ENCODE data around the gene FLOT1. TPM values are rescaled to one million over a fixed set of nuclear protein-coding genes. Genes with fewer than 3 reads are reported as not detected.
"Not testable (repeated sequence)": the region's sequence is repeated elsewhere in the genome, so short reads cannot be mapped to it uniquely, and the experiment has no call there.

The FLOT1 gene
- total RNA-seq, 1 donor from 2014 or later = 77.6 TPM

GRCh38 chr6:30767158-30767943 is 24.9 kb upstream of the FLOT1 start:
- Mint-ChIP-seq H3K27ac (ENCODE audit: unreplicated experiment) (peak overlapping the region; percentile 71), H3K4me3 (ENCODE audit: unreplicated experiment) (no peak overlapping the region), H3K27me3 (ENCODE audit: low read depth, unreplicated experiment) (no peaks in the 10 kb centered on the region), H3K4me1 (ENCODE audit: low read depth, unreplicated experiment) (peaks cover 56% of the 10 kb centered on the region), H3K36me3 (ENCODE audit: low read depth, unreplicated experiment) (peaks cover 6% of the 10 kb centered on the region), H3K9me3 (ENCODE audit: unreplicated experiment) (no peaks in the 10 kb centered on the region)
- Histone ChIP-seq H3K9ac (ENCODE audit: low read length) (no peak overlapping the region), H3K9me3 (ENCODE audit: insufficient read depth, low read depth, low read length) (no peaks in the 10 kb centered on the region), H3K79me2 (ENCODE audit: insufficient read depth, low read length) (no peaks in the 10 kb centered on the region), H3K27ac (ENCODE audit: low read depth, low read length) (no peak overlapping the region), H3K27me3 (ENCODE audit: insufficient read depth, low read length) (no peaks in the 10 kb centered on the region), H3K4me3 (ENCODE audit: insufficient read depth, low read depth, low read length) (no peak overlapping the region), H3K36me3 (ENCODE audit: insufficient read depth, low read length) (no peaks in the 10 kb centered on the region), H2AFZ (ENCODE audit: low read depth, low read length) (no peak overlapping the region), H4K20me1 (ENCODE audit: insufficient read depth, low read length) (no peaks in the 10 kb centered on the region), H3K4me1 (ENCODE audit: insufficient read depth, low read length) (peaks cover 47% of the 10 kb centered on the region), H3K4me2 (ENCODE audit: low read length) (no peak overlapping the region)
- FAIRE-seq (no peak), DNase-seq (ENCODE audit: low read depth) (no peak)
- no peak for TF ChIP-seq EZH2 (IDR thresholded peaks at IDR 0.05; ENCODE audit: insufficient read depth, low read length)
- no peak for TF ChIP-seq CTCF (IDR thresholded peaks at IDR 0.05; ENCODE audit: insufficient read depth, low read depth, low read length)

- H3K4me3 Mint-ChIP-seq (ENCODE audit: unreplicated experiment) = no peak overlapping the region
- no peak overlapping the region for H2AFZ ChIP-seq (ENCODE audit: low read depth, low read length)
- H3K4me3 ChIP-seq (ENCODE audit: insufficient read depth, low read depth, low read length) = no peak overlapping the region
- peaks cover 6% of the 10 kb centered on the region for H3K36me3 Mint-ChIP-seq (ENCODE audit: low read depth, unreplicated experiment)
- H3K4me1 ChIP-seq (ENCODE audit: insufficient read depth, low read length) = peaks cover 47% of the 10 kb centered on the region
- H3K9ac ChIP-seq (ENCODE audit: low read length) = peak overlapping the region; percentile 1
- H3K9me3 ChIP-seq (ENCODE audit: insufficient read depth, low read depth, low read length) = no peaks in the 10 kb centered on the region
- DNase-seq (ENCODE audit: low read depth) = no peak
- no peaks in the 10 kb centered on the region for H4K20me1 ChIP-seq (ENCODE audit: insufficient read depth, low read length)
- H3K79me2 ChIP-seq (ENCODE audit: insufficient read depth, low read length) = no peaks in the 10 kb centered on the region
- H3K4me1 Mint-ChIP-seq (ENCODE audit: low read depth, unreplicated experiment) = peaks cover 58% of the 10 kb centered on the region
- TF ChIP-seq EZH2 (IDR thresholded peaks at IDR 0.05; ENCODE audit: insufficient read depth, low read length) (no peak), CTCF (IDR thresholded peaks at IDR 0.05; ENCODE audit: insufficient read depth, low read depth, low read length) (no peak)
- H3K36me3 ChIP-seq (ENCODE audit: insufficient read depth, low read length) = no peaks in the 10 kb centered on the region
- peak overlapping the region; percentile 76 for H3K27ac Mint-ChIP-seq (ENCODE audit: unreplicated experiment)
- H3K9me3 Mint-ChIP-seq (ENCODE audit: unreplicated experiment) = no peaks in the 10 kb centered on the region
- H3K27me3 Mint-ChIP-seq (ENCODE audit: low read depth, unreplicated experiment) = no peaks in the 10 kb centered on the region
- no peaks in the 10 kb centered on the region for H3K27me3 ChIP-seq (ENCODE audit: insufficient read depth, low read length)
- no peak overlapping the region for H3K4me2 ChIP-seq (ENCODE audit: low read length)
- no peak overlapping the region for H3K27ac ChIP-seq (ENCODE audit: low read depth, low read length)
- no peak for FAIRE-seq
Measured at GRCh38 chr6:30766461-30767157, 24.1 kb upstream of the FLOT1 start.

- H3K4me1 ChIP-seq (ENCODE audit: insufficient read depth, low read length) = peaks cover 45% of the 10 kb centered on the region
- not testable (repeated sequence) for H3K9ac ChIP-seq (ENCODE audit: low read length); H3K27me3 ChIP-seq (ENCODE audit: insufficient read depth, low read length); H2AFZ ChIP-seq (ENCODE audit: low read depth, low read length); H3K36me3 Mint-ChIP-seq (ENCODE audit: low read depth, unreplicated experiment); H3K79me2 ChIP-seq (ENCODE audit: insufficient read depth, low read length); H3K4me2 ChIP-seq (ENCODE audit: low read length); DNase-seq (ENCODE audit: low read depth); FAIRE-seq; H3K27ac ChIP-seq (ENCODE audit: low read depth, low read length); H4K20me1 ChIP-seq (ENCODE audit: insufficient read depth, low read length); H3K9me3 Mint-ChIP-seq (ENCODE audit: unreplicated experiment); H3K4me3 ChIP-seq (ENCODE audit: insufficient read depth, low read depth, low read length); H3K36me3 ChIP-seq (ENCODE audit: insufficient read depth, low read length); H3K9me3 ChIP-seq (ENCODE audit: insufficient read depth, low read depth, low read length); H3K27me3 Mint-ChIP-seq (ENCODE audit: low read depth, unreplicated experiment)
- H3K27ac Mint-ChIP-seq (ENCODE audit: unreplicated experiment) = peak overlapping the region; percentile 91
- H3K4me1 Mint-ChIP-seq (ENCODE audit: low read depth, unreplicated experiment) = peaks cover 62% of the 10 kb centered on the region
- peak overlapping the region; percentile 12 for H3K4me3 Mint-ChIP-seq (ENCODE audit: unreplicated experiment)
Measured at GRCh38 chr6:30765495-30765894, 23.0 kb upstream of the FLOT1 start.

GRCh38 chr6:30764490-30765043 is 22.1 kb upstream of the FLOT1 start:
- Histone ChIP-seq H3K9ac (ENCODE audit: low read length) (peak overlapping the region; percentile 74), H3K4me1 (ENCODE audit: insufficient read depth, low read length) (peaks cover 37% of the 10 kb centered on the region), H3K4me2 (ENCODE audit: low read length) (peak overlapping the region; percentile 57), H3K27ac (ENCODE audit: low read depth, low read length) (peak overlapping the region; percentile 92)
- H3K79me2 ChIP-seq (ENCODE audit: insufficient read depth, low read length); H3K36me3 ChIP-seq (ENCODE audit: insufficient read depth, low read length); H3K36me3 Mint-ChIP-seq (ENCODE audit: low read depth, unreplicated experiment); H3K27me3 Mint-ChIP-seq (ENCODE audit: low read depth, unreplicated experiment); DNase-seq (ENCODE audit: low read depth); H3K9me3 Mint-ChIP-seq (ENCODE audit: unreplicated experiment); H3K4me3 ChIP-seq (ENCODE audit: insufficient read depth, low read depth, low read length); FAIRE-seq; H3K27me3 ChIP-seq (ENCODE audit: insufficient read depth, low read length); H2AFZ ChIP-seq (ENCODE audit: low read depth, low read length); H3K9me3 ChIP-seq (ENCODE audit: insufficient read depth, low read depth, low read length); H4K20me1 ChIP-seq (ENCODE audit: insufficient read depth, low read length): not testable (repeated sequence)
- Mint-ChIP-seq H3K27ac (ENCODE audit: unreplicated experiment) (peak overlapping the region; percentile 91), H3K4me1 (ENCODE audit: low read depth, unreplicated experiment) (peaks cover 62% of the 10 kb centered on the region), H3K4me3 (ENCODE audit: unreplicated experiment) (peak overlapping the region; percentile 17)
